ENCODE measurements around the gene ZNF282. TPM values are rescaled to one million over a fixed set of nuclear protein-coding genes. Genes with fewer than 3 reads are reported as not detected.

The ZNF282 gene
- total RNA-seq, 1 donor from 2014 or later = 35.4 TPM

- Mint-ChIP-seq H3K27ac (no peak overlapping the region), H3K4me3 (no peak overlapping the region), H3K4me1 (ENCODE audit: unreplicated experiment) (no peaks in the 10 kb centered on the region), H3K9me3 (no peaks in the 10 kb centered on the region), H3K36me3 (peaks cover 17% of the 10 kb centered on the region), H3K27me3 (no peaks in the 10 kb centered on the region)
- TF ChIP-seq, protein P1, sequence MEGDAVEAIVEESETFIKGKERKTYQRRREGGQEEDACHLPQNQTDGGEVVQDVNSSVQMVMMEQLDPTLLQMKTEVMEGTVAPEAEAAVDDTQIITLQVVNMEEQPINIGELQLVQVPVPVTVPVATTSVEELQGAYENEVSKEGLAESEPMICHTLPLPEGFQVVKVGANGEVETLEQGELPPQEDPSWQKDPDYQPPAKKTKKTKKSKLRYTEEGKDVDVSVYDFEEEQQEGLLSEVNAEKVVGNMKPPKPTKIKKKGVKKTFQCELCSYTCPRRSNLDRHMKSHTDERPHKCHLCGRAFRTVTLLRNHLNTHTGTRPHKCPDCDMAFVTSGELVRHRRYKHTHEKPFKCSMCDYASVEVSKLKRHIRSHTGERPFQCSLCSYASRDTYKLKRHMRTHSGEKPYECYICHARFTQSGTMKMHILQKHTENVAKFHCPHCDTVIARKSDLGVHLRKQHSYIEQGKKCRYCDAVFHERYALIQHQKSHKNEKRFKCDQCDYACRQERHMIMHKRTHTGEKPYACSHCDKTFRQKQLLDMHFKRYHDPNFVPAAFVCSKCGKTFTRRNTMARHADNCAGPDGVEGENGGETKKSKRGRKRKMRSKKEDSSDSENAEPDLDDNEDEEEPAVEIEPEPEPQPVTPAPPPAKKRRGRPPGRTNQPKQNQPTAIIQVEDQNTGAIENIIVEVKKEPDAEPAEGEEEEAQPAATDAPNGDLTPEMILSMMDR (conservative IDR thresholded peaks at IDR 0.05) = no peak
- DNase-seq (ENCODE audit: extremely low spot score, unreplicated experiment) = no peak
Measured at GRCh38 chr7:149171892-149172533, 23.3 kb upstream of the ZNF282 start.

DNA sequence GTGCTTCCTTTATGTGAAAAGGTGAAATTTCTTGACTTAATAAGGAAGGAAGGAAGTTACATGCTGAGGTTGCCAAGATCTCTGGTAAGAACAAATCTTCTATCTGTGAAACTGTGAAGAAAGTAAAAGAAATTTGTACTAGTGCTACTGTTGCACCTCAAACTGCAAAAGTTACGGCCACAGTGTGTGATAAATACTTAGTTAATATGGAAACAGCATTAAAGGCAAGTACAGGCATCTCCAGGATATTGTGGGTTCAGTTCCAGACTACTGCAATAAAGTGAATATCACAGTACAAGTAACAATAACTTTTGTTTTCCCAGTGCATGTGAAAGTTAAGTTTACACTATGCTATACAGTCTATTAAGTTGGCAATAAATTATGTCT lies 22.8 kb upstream of the ZNF282 start:
- H3K36me3 Mint-ChIP-seq = peaks cover 23% of the 10 kb centered on the region
- no peak for DNase-seq (ENCODE audit: extremely low spot score, unreplicated experiment)
- no peaks in the 10 kb centered on the region for H3K27me3 Mint-ChIP-seq
- no peaks in the 10 kb centered on the region for H3K4me1 Mint-ChIP-seq (ENCODE audit: unreplicated experiment)
- no peak overlapping the region for H3K4me3 Mint-ChIP-seq
- H3K9me3 Mint-ChIP-seq = no peaks in the 10 kb centered on the region
- TF ChIP-seq, protein P1 (conservative IDR thresholded peaks at IDR 0.05) = no peak
- H3K27ac Mint-ChIP-seq = no peak overlapping the region

DNA sequence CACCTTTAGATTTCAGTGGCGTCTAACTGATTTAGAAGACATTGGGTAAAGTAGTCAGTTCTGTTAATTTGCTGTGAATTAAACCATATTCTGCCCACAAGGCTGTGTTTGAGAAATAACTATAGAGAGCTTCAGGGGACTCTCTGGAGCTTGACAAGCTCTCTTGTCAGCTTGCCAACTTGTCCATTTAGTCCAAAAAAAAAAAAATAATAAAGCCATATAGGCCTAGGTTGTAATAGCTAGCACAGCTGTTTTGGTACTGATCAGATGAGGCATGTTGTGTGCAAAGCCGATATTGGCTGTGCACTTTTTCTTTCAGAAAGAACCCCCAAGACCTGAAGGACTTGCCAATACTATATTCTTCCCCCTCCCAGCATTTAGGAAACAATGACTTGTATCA lies 20.2 kb upstream of the ZNF282 start:
- TF ChIP-seq, protein P1 (conservative IDR thresholded peaks at IDR 0.05) = no peak
- peaks cover 29% of the 10 kb centered on the region for H3K36me3 Mint-ChIP-seq
- DNase-seq (ENCODE audit: extremely low spot score, unreplicated experiment) = no peak
- H3K4me1 Mint-ChIP-seq (ENCODE audit: unreplicated experiment) = no peaks in the 10 kb centered on the region
- no peak overlapping the region for H3K27ac Mint-ChIP-seq
- H3K4me3 Mint-ChIP-seq = no peak overlapping the region
- H3K27me3 Mint-ChIP-seq = no peaks in the 10 kb centered on the region
- no peaks in the 10 kb centered on the region for H3K9me3 Mint-ChIP-seq

DNA sequence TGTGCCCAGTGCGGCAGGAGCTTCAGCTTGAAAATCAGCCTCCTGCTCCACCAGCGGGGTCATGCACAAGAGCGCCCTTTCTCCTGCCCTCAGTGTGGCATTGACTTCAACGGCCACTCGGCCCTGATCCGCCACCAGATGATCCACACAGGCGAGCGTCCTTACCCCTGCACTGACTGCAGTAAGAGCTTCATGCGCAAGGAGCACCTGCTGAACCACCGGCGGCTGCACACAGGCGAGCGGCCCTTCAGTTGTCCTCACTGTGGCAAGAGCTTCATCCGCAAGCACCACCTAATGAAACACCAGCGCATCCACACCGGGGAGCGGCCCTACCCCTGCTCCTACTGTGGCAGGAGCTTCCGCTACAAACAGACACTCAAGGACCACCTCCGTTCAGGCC lies 16.1 kb upstream of the ZNF282 start:
- Mint-ChIP-seq H3K9me3 (no peaks in the 10 kb centered on the region), H3K27ac (no peak overlapping the region), H3K4me1 (ENCODE audit: unreplicated experiment) (no peaks in the 10 kb centered on the region), H3K36me3 (peaks cover 29% of the 10 kb centered on the region), H3K4me3 (no peak overlapping the region), H3K27me3 (no peaks in the 10 kb centered on the region)
- TF ChIP-seq, protein P1 (conservative IDR thresholded peaks at IDR 0.05) = no peak
- no peak for DNase-seq (ENCODE audit: extremely low spot score, unreplicated experiment)

DNA sequence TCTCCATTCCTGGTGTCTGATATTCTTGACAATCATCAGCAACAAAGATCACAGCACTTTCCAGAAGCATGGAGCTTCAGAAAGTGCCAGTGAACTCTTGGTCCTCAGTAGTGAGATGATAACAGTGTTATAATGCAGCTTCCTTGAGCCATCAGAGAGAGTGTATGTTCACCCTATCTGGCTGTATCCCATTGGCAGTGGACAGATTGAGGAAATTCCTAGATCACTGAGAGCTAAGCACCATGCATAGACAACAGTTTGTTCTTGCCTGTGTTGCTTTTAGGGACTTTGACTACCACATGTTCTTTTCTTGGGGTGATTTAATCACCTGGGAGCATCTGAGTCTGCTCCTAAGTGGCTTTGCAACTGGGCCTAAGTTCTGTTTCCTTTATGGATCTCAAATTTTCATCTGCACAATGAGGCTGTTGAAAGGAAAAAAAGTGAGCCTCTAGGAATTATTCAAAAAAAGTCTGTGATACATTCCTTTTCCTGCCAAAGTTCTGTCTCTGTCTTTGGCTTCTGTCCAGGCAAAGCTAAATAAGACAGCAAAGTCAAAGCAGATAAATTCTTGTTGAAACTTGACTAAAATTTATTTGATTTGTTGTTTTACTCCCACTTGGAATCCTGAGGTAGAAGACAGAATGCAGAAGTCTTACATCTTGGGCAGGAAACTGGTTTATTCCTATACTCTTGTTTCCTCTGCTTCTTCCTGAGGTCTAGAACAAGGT lies 14.5 kb upstream of the ZNF282 start:
- no peaks in the 10 kb centered on the region for H3K9me3 Mint-ChIP-seq
- TF ChIP-seq, protein P1 (conservative IDR thresholded peaks at IDR 0.05) = no peak
- H3K36me3 Mint-ChIP-seq = peaks cover 29% of the 10 kb centered on the region
- DNase-seq (ENCODE audit: extremely low spot score, unreplicated experiment) = no peak
- no peak overlapping the region for H3K27ac Mint-ChIP-seq
- no peaks in the 10 kb centered on the region for H3K4me1 Mint-ChIP-seq (ENCODE audit: unreplicated experiment)
- no peaks in the 10 kb centered on the region for H3K27me3 Mint-ChIP-seq
- no peak overlapping the region for H3K4me3 Mint-ChIP-seq
